H1 (cell line): ENCODE results near the gene ADM2. TPM values are rescaled to one million over a fixed set of nuclear protein-coding genes. Genes with fewer than 3 reads are reported as not detected.

Experiments
- ASH2L ChIP-seq: fragments of 200-600, 300-600 bp; sonication (generic); IDR thresholded peaks from one replicate; pipeline ENCODE4 v1.7.1; 2017; ENCODE audit warnings: low read length
- CREB1 ChIP-seq: IDR thresholded peaks from 2 replicates; pipeline ENCODE4 v1.6.1; 2012; ENCODE audit warnings: inconsistent platforms
- EGR1 ChIP-seq: IDR thresholded peaks from 2 replicates; pipeline ENCODE4 v1.6.1; 2011; ENCODE audit warnings: low read depth, low read length, borderline replicate concordance
- FOSL1 ChIP-seq: IDR thresholded peaks from 2 replicates; pipeline ENCODE4 v1.6.1; 2011; ENCODE audit warnings: mild to moderate bottlenecking, low read depth, low read length, moderate library complexity; ENCODE audit not compliant: insufficient read depth
- KDM1A ChIP-seq: fragments of 200-600, 300-600 bp; sonication (generic); IDR thresholded peaks from 2 replicates; pipeline ENCODE4 v1.7.1; 2016; ENCODE audit warnings: mild to moderate bottlenecking, low read length, borderline replicate concordance
- NANOG ChIP-seq: IDR thresholded peaks from 2 replicates; pipeline ENCODE4 v1.6.1; 2011; ENCODE audit warnings: low read length, low read depth, mild to moderate bottlenecking, inconsistent platforms; ENCODE audit not compliant: insufficient read depth, poor library complexity, severe bottlenecking
- SIX5 ChIP-seq: IDR thresholded peaks from 2 replicates; pipeline ENCODE4 v1.6.1; 2011; ENCODE audit warnings: mild to moderate bottlenecking, low read depth, low read length
- SP4 ChIP-seq: IDR thresholded peaks from 2 replicates; pipeline ENCODE4 v1.6.1; 2012; ENCODE audit warnings: low read length, inconsistent platforms
- TCF12 ChIP-seq: IDR thresholded peaks from 2 replicates; pipeline ENCODE4 v1.6.1; 2011; ENCODE audit warnings: low read depth, mild to moderate bottlenecking, low read length
- polyA plus RNA-seq, 7 experiments: library from polyadenylated mRNA; depleted of rRNA in 3 of 7; stranded (reverse) in 5 of 7; unstranded in 2 of 7; fragments of >200 nt in 5 of 7; fragments of 200-250 nt in 2 of 7; gene quantifications; 1 replicate in 5 of 7; 2 replicates in 1 of 7; 4 replicates in 1 of 7; pipeline versions ENCODE4 v1.2.1 to v1.2.3, GENCODE V29; 2011 to 2013; ENCODE audit warnings: missing spikeins in 2 of 7, mixed read lengths in 2 of 7
- total RNA-seq: library from RNA; stranded (reverse); fragmentation: NEBNext Ultra II Directional; extraction: Animal tissue kit (Norgen Biotek cat#: 25700); gene quantifications from 2 replicates; pipeline ENCODE4 v1.2.1, GENCODE V29; 2021
- TF ChIP-seq, protein P1 (sequence below): IDR thresholded peaks from 2 replicates; pipeline ENCODE4 v1.6.1; 2012; ENCODE audit warnings: inconsistent platforms
- TF ChIP-seq, protein P2 (sequence below): IDR thresholded peaks from 2 replicates; pipeline ENCODE4 v1.6.1; 2011; ENCODE audit warnings: low read length, improper control_type of control experiment

The ADM2 gene
- total and polyA plus RNA-seq, 2 of the 8 experiments (the other 6 are each of a cell fraction or from before 2014, with no cell fraction given) = 3.3 to 7.5 TPM

DNA sequence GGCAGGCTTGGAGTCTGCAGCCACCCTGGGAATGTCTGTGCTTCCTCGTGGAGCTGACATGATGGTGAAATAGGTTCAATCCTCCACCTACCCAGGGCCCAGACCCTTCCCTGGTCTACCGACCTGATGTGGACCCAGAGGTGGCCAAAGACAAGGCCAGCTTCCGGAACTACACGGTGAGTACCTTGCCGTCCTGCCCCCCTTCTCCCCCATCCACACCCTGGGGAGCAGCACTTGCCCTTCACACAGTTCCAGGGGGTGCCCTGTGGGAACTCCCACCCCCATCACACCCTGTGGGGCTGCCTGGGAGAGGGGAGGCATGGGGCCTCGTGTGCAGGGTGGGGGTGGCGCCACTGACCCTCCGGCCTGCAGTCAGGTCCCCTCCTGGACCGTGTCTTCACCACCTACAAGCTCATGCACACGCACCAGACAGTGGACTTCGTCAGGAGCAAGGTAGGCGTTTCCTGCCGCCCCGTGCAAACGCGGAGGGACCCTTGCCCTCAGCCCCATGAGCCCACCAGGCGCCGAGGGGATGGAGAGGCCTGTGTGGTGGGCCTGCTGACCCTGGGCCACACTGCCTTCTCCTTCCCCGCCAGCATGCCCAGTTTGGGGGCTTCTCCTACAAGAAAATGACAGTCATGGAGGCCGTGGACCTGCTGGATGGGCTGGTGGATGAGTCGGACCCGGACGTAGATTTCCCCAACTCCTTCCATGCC lies 6.1 kb downstream of the ADM2 start (continued):
- TF ChIP-seq, protein P1, sequence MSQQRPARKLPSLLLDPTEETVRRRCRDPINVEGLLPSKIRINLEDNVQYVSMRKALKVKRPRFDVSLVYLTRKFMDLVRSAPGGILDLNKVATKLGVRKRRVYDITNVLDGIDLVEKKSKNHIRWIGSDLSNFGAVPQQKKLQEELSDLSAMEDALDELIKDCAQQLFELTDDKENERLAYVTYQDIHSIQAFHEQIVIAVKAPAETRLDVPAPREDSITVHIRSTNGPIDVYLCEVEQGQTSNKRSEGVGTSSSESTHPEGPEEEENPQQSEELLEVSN = no peak
- TF ChIP-seq, protein P2, sequence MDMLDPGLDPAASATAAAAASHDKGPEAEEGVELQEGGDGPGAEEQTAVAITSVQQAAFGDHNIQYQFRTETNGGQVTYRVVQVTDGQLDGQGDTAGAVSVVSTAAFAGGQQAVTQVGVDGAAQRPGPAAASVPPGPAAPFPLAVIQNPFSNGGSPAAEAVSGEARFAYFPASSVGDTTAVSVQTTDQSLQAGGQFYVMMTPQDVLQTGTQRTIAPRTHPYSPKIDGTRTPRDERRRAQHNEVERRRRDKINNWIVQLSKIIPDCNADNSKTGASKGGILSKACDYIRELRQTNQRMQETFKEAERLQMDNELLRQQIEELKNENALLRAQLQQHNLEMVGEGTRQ = no peak
- TF ChIP-seq FOSL1 (no peak), TCF12 (no peak), EGR1 (no peak), SIX5 (no peak), NANOG (no peak), CREB1 (no peak), ASH2L (no peak), KDM1A (no peak), SP4 (no peak)
